HL-60 (cell line): ENCODE data around the gene NME5.

ENCODE experiments used
- POLR2AphosphoS5 ChIP-seq: IDR thresholded peaks from 2 replicates; pipeline ENCODE4 v1.6.1; 2012; ENCODE audit warnings: low read depth
- TF ChIP-seq, protein P1 (sequence below): IDR thresholded peaks from one replicate; pipeline ENCODE4 v1.5.1; 2011; ENCODE audit warnings: low read length, control low read depth, inconsistent platforms; ENCODE audit not compliant: insufficient read depth

DNA sequence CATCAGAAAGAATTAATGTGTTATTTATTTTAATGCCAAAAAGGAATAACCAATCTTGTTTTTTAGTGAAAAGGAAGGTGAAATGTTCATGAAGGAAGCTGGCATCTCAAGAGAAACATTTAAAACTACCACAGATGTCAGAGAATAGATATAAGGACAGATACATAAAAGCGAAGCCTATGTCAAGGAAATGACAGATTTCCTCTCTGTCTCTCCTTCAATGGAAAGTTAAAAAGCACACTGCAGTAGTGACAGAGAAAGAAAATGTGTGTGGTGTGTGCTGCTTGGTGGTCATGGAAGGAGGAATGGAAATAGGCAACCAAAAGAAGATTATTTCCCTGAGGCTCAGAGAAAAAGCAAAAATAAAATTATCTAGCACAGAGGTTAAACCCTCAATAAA is 46.2 kb downstream of the NME5 start:
- no peak for TF ChIP-seq POLR2AphosphoS5
- TF ChIP-seq, protein P1, sequence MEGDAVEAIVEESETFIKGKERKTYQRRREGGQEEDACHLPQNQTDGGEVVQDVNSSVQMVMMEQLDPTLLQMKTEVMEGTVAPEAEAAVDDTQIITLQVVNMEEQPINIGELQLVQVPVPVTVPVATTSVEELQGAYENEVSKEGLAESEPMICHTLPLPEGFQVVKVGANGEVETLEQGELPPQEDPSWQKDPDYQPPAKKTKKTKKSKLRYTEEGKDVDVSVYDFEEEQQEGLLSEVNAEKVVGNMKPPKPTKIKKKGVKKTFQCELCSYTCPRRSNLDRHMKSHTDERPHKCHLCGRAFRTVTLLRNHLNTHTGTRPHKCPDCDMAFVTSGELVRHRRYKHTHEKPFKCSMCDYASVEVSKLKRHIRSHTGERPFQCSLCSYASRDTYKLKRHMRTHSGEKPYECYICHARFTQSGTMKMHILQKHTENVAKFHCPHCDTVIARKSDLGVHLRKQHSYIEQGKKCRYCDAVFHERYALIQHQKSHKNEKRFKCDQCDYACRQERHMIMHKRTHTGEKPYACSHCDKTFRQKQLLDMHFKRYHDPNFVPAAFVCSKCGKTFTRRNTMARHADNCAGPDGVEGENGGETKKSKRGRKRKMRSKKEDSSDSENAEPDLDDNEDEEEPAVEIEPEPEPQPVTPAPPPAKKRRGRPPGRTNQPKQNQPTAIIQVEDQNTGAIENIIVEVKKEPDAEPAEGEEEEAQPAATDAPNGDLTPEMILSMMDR: no peak
